ENCODE results near the gene BRD1.

DNA sequence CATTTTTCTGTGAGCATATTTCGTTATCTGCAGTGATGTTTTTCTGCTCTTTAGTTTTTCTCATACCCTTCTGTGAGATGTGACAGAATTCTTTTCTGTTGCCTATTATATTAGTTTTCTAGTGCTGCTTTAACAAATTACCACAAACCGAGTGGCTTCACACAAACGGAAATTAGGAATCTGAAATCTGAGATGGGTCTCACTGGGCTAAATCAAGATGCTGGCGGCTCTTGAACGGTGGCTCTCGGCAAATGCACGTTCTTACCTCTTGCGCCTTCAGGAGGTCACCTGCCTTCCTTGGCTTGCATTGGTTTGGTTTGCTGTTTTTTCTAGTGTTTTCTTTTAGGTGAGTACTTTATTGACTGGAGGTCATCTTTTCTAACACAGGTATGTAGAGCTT lies 39.0 kb upstream of the BRD1 start:
- no peak for TF ChIP-seq EZH2 (IDR thresholded peaks at IDR 0.05; ENCODE audit: borderline replicate concordance, low read length)
- TF ChIP-seq, protein P1, sequence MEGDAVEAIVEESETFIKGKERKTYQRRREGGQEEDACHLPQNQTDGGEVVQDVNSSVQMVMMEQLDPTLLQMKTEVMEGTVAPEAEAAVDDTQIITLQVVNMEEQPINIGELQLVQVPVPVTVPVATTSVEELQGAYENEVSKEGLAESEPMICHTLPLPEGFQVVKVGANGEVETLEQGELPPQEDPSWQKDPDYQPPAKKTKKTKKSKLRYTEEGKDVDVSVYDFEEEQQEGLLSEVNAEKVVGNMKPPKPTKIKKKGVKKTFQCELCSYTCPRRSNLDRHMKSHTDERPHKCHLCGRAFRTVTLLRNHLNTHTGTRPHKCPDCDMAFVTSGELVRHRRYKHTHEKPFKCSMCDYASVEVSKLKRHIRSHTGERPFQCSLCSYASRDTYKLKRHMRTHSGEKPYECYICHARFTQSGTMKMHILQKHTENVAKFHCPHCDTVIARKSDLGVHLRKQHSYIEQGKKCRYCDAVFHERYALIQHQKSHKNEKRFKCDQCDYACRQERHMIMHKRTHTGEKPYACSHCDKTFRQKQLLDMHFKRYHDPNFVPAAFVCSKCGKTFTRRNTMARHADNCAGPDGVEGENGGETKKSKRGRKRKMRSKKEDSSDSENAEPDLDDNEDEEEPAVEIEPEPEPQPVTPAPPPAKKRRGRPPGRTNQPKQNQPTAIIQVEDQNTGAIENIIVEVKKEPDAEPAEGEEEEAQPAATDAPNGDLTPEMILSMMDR (conservative IDR thresholded peaks at IDR 0.05 in 1 of 2, IDR thresholded peaks at IDR 0.05 in 1 of 2; ENCODE audit: extremely low read depth in 1 of 2, insufficient read depth in 1 of 2, low read depth in 1 of 2, low read length in 2 of 2), result no peak
